Body of pancreas (tissue), 4 donors: Measurements from ENCODE around the gene PTGDS. TPM values are rescaled to one million over a fixed set of nuclear protein-coding genes. Genes with fewer than 3 reads are reported as not detected.
A peak's percentile ranks its signal among the peaks of the same experiment; 100 is the strongest.

Experiments used
- ATAC-seq: fragments of 150-250 bp; one replicate; pipeline ENCODE4 v1.9.1; 2016
- DNase-seq, 4 donors: peaks; one replicate each; pipeline ENCODE4 v3.0.0-alpha.2; 2019
- H3K27ac ChIP-seq, 4 donors: fragments of 200-600 bp; sonication (generic); 1 replicate in 3 of 4; 2 replicates in 1 of 4; pipeline versions ENCODE4 v1.5.1 to v1.6.1; 2016 to 2019; ENCODE audit warnings: mild to moderate bottlenecking in 1 of 4, mixed read lengths in 1 of 4, moderate library complexity in 1 of 4
- H3K27me3 ChIP-seq, 2 donors: fragments of 200-600 bp; sonication (generic); one replicate each; pipeline ENCODE4 v1.6.0; 2016; ENCODE audit warnings: mild to moderate bottlenecking in 1 of 2
- H3K36me3 ChIP-seq, 2 donors: fragments of 200-600 bp; sonication (generic); replicated peaks in 1 of 2; 2 replicates each; pipeline ENCODE4 v1.5.1; 2016; ENCODE audit warnings: low read depth in 2 of 2; ENCODE audit not compliant: insufficient read depth in 1 of 2
- H3K4me1 ChIP-seq: fragments of 200-600 bp; sonication (generic); one replicate; pipeline ENCODE4 v1.6.0; 2016
- H3K4me3 ChIP-seq, 2 donors: fragments of 200-600 bp; sonication (generic); 1 replicate in 1 of 2; 2 replicates in 1 of 2; pipeline ENCODE4 v1.5.1; 2016 to 2019
- H3K9me3 ChIP-seq, 3 donors: fragments of 200-600 bp; sonication (generic); 1 replicate in 2 of 3; 2 replicates in 1 of 3; pipeline ENCODE4 v1.5.1; 2016
- POLR2A ChIP-seq, 3 donors: fragments of 450-650 bp; IDR thresholded peaks; one replicate each; pipeline ENCODE4 v1.6.1; 2016; ENCODE audit warnings: antibody characterized with exemption in 3 of 3, mild to moderate bottlenecking in 2 of 3
- WGBS, 2 donors: methylation state at CpG; one replicate each; pipeline ENCODE4 v1.1.5; 2017; 5-methylcytosine and 5-hydroxymethylcytosine counted together
- intact Hi-C: fragments of 100-400 bp; cut with DNase I; formaldehyde crosslinking; loops from one replicate; pipeline ENCODE4 v1.15.1; 2023
- total RNA-seq, 2 donors: library from RNA; depleted of rRNA; stranded (reverse); fragments of >200 nt; gene quantifications; one replicate each; pipeline ENCODE4 v1.1.0, GENCODE V29; 2016
- TF ChIP-seq, protein P1 (sequence below), 7 experiments: fragments of 450-650 bp in 4 of 7; fragments of 200-600 bp in 3 of 7; sonication (generic) in 3 of 7; IDR thresholded peaks; one replicate each; pipeline ENCODE4 v1.5.1; 2016 to 2019; ENCODE audit warnings: antibody characterized with exemption in 7 of 7

PTGDS gene
- total RNA-seq, 2 donors from 2014 or later = 17.8 to 48.0 TPM

DNA sequence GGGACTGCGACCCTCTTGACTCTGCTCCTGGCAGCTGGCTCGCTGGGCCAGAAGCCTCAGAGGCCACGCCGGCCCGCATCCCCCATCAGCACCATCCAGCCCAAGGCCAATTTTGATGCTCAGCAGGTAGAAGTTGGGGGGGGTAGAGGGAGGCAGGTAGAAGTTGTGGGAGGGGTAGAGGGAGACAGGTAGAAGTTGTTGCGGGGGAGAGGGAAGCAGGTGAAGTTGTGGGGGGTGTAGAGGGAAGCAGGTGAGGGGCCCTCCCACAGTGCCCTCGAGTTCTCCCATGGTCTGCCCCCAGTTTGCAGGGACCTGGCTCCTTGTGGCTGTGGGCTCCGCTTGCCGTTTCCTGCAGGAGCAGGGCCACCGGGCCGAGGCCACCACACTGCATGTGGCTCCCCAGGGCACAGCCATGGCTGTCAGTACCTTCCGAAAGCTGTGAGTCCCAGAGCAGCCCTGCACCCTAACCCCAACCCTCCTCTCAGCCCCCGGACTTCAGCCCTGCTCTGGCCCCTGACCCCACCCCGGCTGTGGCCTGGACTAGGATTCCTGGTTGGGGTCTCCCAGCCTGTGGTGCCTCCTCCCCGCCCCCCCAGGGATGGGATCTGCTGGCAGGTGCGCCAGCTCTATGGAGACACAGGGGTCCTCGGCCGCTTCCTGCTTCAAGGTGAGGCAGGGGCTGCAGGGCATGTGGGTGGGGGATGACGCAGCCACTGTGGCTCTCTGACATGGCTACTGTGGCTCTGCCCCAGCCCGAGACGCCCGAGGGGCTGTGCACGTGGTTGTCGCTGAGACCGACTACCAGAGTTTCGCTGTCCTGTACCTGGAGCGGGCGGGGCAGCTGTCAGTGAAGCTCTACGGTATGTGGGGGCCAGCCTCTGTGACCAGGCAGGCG, 31.7 kb upstream of the PTGDS start:
- H3K4me3 ChIP-seq = no peak overlapping the region
- no peaks in the 10 kb centered on the region for H3K9me3 ChIP-seq
- H3K27me3 ChIP-seq = no peaks in the 10 kb centered on the region
- H3K36me3 ChIP-seq = peaks cover 16 to 21% of the 10 kb centered on the region in 2 donors
- ATAC-seq (no peak), DNase-seq (no peak)
- TF ChIP-seq POLR2A (IDR thresholded peaks at IDR 0.05) = no peak
- TF ChIP-seq, protein P1, sequence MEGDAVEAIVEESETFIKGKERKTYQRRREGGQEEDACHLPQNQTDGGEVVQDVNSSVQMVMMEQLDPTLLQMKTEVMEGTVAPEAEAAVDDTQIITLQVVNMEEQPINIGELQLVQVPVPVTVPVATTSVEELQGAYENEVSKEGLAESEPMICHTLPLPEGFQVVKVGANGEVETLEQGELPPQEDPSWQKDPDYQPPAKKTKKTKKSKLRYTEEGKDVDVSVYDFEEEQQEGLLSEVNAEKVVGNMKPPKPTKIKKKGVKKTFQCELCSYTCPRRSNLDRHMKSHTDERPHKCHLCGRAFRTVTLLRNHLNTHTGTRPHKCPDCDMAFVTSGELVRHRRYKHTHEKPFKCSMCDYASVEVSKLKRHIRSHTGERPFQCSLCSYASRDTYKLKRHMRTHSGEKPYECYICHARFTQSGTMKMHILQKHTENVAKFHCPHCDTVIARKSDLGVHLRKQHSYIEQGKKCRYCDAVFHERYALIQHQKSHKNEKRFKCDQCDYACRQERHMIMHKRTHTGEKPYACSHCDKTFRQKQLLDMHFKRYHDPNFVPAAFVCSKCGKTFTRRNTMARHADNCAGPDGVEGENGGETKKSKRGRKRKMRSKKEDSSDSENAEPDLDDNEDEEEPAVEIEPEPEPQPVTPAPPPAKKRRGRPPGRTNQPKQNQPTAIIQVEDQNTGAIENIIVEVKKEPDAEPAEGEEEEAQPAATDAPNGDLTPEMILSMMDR (IDR thresholded peaks at IDR 0.05) = no peak
- intact Hi-C loops = loop anchor here (10.0 kb wide), 1 partner anchor 91 kb away; the partner anchor contains the start of gene MAMDC4
- WGBS, 2 donors = 86 to 88% methylated on average over 18 to 30 of the region's 30 CpGs
- H3K27ac ChIP-seq = no peak overlapping the region
- peaks cover 50% of the 10 kb centered on the region for H3K4me1 ChIP-seq

DNA sequence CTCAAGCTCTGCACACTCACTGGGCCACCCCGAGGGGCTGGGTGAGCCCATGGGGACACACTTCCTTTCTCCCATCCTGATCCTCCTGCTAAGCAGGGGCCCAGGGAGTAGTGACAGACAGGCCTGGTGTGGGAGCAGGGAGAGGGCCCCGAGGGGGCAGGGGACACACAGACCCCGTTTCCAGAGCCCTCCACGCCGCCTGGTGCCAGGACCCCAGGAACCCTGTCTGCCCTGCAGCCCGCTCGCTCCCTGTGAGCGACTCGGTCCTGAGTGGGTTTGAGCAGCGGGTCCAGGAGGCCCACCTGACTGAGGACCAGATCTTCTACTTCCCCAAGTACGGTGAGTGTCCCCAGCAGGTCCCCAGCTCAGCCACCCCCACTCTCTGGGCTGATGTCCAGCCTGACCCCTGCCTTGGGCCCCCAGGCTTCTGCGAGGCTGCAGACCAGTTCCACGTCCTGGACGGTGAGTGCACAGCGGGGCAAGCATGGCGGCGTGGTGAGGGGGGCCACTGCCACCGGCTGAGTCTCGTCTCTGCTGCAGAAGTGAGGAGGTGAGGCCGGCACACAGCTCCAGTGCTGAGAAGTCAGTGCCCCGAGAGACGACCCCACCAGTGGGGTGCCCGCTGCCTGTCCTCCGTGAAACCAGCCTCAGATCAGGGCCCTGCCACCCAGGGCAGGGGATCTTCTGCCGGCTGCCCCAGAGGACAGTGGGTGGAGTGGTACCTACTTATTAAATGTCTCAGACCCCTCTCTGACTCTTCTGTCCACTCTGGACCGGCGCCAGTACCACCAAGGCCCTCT, 30.9 kb upstream of the PTGDS start:
- 59 to 73% methylated on average over 3 to 26 of the region's 27 CpGs for WGBS, 2 donors
- H3K27ac ChIP-seq = peak overlapping the region in 1 of 4 donors; percentile 42
- H3K9me3 ChIP-seq = no peaks in the 10 kb centered on the region
- no peaks in the 10 kb centered on the region for H3K27me3 ChIP-seq
- DNase-seq (no peak), ATAC-seq (no peak)
- no peak overlapping the region for H3K4me3 ChIP-seq
- H3K4me1 ChIP-seq = peaks cover 58% of the 10 kb centered on the region
- peaks cover 9 to 13% of the 10 kb centered on the region in 2 donors for H3K36me3 ChIP-seq
- TF ChIP-seq, protein P1 (IDR thresholded peaks at IDR 0.05) = no peak
- no peak for TF ChIP-seq POLR2A (IDR thresholded peaks at IDR 0.05)
- intact Hi-C loops = loop anchor here (10.0 kb wide), 1 partner anchor 92 kb away; the partner anchor contains the start of gene MAMDC4

DNA sequence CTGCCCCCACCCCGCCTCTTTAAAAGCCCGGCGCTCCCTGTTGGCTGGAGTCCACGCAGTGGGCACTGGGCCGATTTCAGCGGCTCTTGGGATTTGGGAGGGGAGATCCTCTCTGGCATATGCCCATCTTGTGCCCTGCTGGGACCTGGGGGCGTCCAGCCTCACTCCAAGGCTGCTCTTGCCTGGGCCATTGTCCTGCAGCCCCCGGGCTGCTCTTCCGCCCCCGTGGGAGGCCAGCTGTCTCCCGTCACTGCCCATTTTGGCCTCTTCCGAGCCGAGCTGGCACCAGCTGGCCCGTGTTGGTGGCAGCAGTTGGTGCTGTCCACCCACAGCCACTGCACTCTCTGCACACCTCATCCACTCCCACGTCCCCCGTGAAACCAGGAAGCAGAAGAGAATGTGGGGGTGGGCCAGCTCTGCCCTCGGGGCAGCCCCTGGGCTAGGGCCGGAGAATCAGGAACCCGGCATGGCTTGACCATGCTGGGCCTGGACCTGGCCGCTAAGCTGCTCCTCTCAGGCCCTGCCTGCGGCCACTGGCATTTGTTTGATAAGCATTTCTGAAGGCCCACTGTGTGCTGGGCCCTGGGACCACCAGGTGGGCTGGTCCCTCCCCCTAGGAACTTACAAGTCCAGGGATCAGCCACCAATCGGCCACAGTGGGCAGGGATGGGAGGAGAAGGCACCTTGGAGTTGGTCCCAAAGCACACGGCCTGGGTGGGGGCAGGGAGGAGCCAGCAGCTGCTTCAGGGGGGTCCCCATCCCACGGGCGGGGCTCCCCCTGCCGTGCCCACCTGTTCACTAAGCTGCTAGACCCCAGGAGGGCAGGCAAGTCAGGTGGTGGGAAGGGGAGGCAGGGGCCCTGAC, 30.0 kb upstream of the PTGDS start:
- Histone ChIP-seq H3K9me3 (no peaks in the 10 kb centered on the region), H3K27me3 (no peaks in the 10 kb centered on the region), H3K36me3 (peaks cover 1 to 4% of the 10 kb centered on the region in 2 donors), H3K4me3 (no peak overlapping the region), H3K27ac (peak overlapping the region in 2 of 4 donors; percentile 42 to 91), H3K4me1 (peaks cover 66% of the 10 kb centered on the region)
- 53 to 61% methylated on average over 10 to 26 of the region's 26 CpGs for WGBS, 2 donors
- TF ChIP-seq, protein P1 (IDR thresholded peaks at IDR 0.05) = no peak
- no peak for TF ChIP-seq POLR2A (IDR thresholded peaks at IDR 0.05)
- no peak for ATAC-seq
- no peak for DNase-seq
- intact Hi-C loops = loop anchor here (10.0 kb wide), 1 partner anchor 92 kb away; the partner anchor contains the start of gene MAMDC4

DNA sequence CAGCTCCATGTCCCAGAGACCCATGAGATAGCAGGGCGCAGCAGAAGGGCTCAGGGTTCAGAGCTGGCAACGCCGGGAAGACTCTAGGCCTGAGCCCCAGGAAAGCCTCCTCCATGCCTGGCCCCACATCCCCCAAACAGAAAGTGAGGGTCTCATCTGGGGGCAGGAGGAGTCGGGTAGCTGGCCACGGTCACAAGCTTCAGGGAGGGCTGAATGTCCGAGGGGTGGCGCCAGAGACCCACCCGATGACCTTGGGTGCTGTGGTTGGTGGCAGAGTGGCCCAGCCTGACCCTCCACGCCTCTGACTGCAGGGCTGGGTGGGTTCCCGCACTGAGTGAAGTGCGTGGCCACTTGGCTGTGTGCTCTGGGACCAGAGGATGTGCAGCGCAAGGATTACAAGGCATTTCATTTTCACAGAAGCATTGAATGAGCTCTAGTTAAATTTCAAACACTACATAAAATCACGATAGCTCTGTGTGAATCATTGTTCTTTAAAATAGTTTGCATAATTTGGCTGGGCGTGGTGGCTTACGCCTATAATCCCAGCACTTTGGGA, 29.3 kb upstream of the PTGDS start:
- ATAC-seq (no peak), DNase-seq (peak in 1 of 4 donors; percentile 50)
- H3K4me3 ChIP-seq = no peak overlapping the region
- no peaks in the 10 kb centered on the region for H3K27me3 ChIP-seq
- no peak for TF ChIP-seq POLR2A (IDR thresholded peaks at IDR 0.05)
- TF ChIP-seq, protein P1 (IDR thresholded peaks at IDR 0.05) = peak in 4 of 7 experiments; percentile 21 to 34 (median 28)
- 41 to 58% methylated on average over 8 to 15 of the region's 15 CpGs for WGBS, 2 donors
- no peaks in the 10 kb centered on the region for H3K9me3 ChIP-seq
- H3K27ac ChIP-seq = peak overlapping the region in 2 of 4 donors; percentile 42 to 91
- intact Hi-C loops = loop anchor here (10.0 kb wide), 1 partner anchor 93 kb away; the partner anchor contains the start of gene MAMDC4
- peaks cover 61% of the 10 kb centered on the region for H3K4me1 ChIP-seq
- no peaks in the 10 kb centered on the region for H3K36me3 ChIP-seq
